DOHH2 (cell line): ENCODE results near the gene CRYM.

Source experiments
- CTCF ChIP-seq: fragments of 200-600 bp; sonication (generic); IDR thresholded peaks from one replicate; pipeline ENCODE4 v1.5.1; 2014; ENCODE audit warnings: antibody characterized with exemption, mild to moderate bottlenecking, low read depth, low read length; ENCODE audit not compliant: poor library complexity, severe bottlenecking
- EZH2phosphoT487 ChIP-seq: fragments of 200-600 bp; sonication (generic); IDR thresholded peaks from 2 replicates; pipeline ENCODE4 v1.6.1; 2017; ENCODE audit warnings: borderline replicate concordance, mild to moderate bottlenecking, antibody characterized with exemption, low read length, moderate library complexity, mixed read lengths

- TF ChIP-seq CTCF, result no peak
- TF ChIP-seq EZH2phosphoT487, result no peak
Measured at GRCh38 chr16:21235199-21235585, 42.9 kb downstream of the CRYM start.
